Renal cortical epithelial cell (primary cell): ENCODE data around the gene ASGR2. TPM values are rescaled to one million over a fixed set of nuclear protein-coding genes. Genes with fewer than 3 reads are reported as not detected.
A peak's percentile ranks its signal among the peaks of the same experiment; 100 is the strongest.

Experiments used
- DNase-seq: peaks from one replicate; pipeline ENCODE4 v3.0.0-alpha.2; 2011; ENCODE audit warnings: low read depth
- total RNA-seq: library from RNA; depleted of rRNA; stranded (reverse); fragments of >200 nt; gene quantifications from 2 replicates; pipeline ENCODE4 v1.2.3, GENCODE V29; 2014

Gene ASGR2
- total RNA-seq, 1 donor from 2014 or later, result not detected

- DNase-seq, result peak; percentile 58
Observed at GRCh38 chr17:7064261-7064660, 50.4 kb downstream of the ASGR2 start.

GRCh38 chr17:7063518-7064094, 51.0 kb downstream of the ASGR2 start:
- peak; percentile 31 for DNase-seq

- DNase-seq, result peak; percentile 97
Observed at GRCh38 chr17:7060165-7060891, 54.3 kb downstream of the ASGR2 start.

GRCh38 chr17:7058831-7059447, 55.7 kb downstream of the ASGR2 start:
- no peak for DNase-seq

GRCh38 chr17:7056386-7056785, 58.2 kb downstream of the ASGR2 start:
- peak; percentile 61 for DNase-seq

Other genes with a start within 250 kb of the ASGR2 start
- gene ALOX12, start 118.8 kb downstream of the ASGR2 start, total RNA-seq, result not detected in 2 replicates
- 31.4 and 40.3 TPM in 2 replicates for gene RNASEK, start 102.2 kb downstream of the ASGR2 start, total RNA-seq
- under 0.01 and 0.05 TPM in 2 replicates for gene BCL6B, start 91.8 kb downstream of the ASGR2 start, total RNA-seq
- 0.99 and 1.0 TPM in 2 replicates for gene SLC16A13, start 78.8 kb downstream of the ASGR2 start, total RNA-seq
- not detected in 2 replicates for gene SLC16A11, start 70.7 kb downstream of the ASGR2 start, total RNA-seq
- not detected in 2 replicates for gene CLEC10A, start 34.6 kb downstream of the ASGR2 start, total RNA-seq
- gene ASGR1, start 64.5 kb upstream of the ASGR2 start, total RNA-seq, result 0.60 and 0.87 TPM in 2 replicates
- 2.1 and 22.2 TPM in 2 replicates for gene DLG4, start 105.0 kb upstream of the ASGR2 start, total RNA-seq
- 307 and 382 TPM in 2 replicates for gene ACADVL, start 105.1 kb upstream of the ASGR2 start, total RNA-seq
- 26.4 and 47.5 TPM in 2 replicates for gene DVL2, start 119.7 kb upstream of the ASGR2 start, total RNA-seq
- gene PHF23, start 124.6 kb upstream of the ASGR2 start, total RNA-seq, result 41.2 and 50.7 TPM in 2 replicates
- gene GABARAP, start 127.6 kb upstream of the ASGR2 start, total RNA-seq, result 137 and 148 TPM in 2 replicates
- gene CTDNEP1, start 136.9 kb upstream of the ASGR2 start, total RNA-seq, result 19.4 and 53.9 TPM in 2 replicates
- 22.1 and 24.8 TPM in 2 replicates for gene ELP5, start 137.4 kb upstream of the ASGR2 start, total RNA-seq
- 25.1 and 306 TPM in 2 replicates for gene CLDN7, start 147.7 kb upstream of the ASGR2 start, total RNA-seq
- 0.30 and 0.35 TPM in 2 replicates for gene SLC2A4, start 166.9 kb upstream of the ASGR2 start, total RNA-seq
- 0.45 TPM in 1 of 2 replicates, not detected in the other for gene YBX2, start 179.8 kb upstream of the ASGR2 start, total RNA-seq
- 352 and 682 TPM in 2 replicates for gene EIF5A, start 192.8 kb upstream of the ASGR2 start, total RNA-seq
- 39.1 and 49.4 TPM in 2 replicates for gene GPS2, start 200.5 kb upstream of the ASGR2 start, total RNA-seq
- 21.4 and 27.8 TPM in 2 replicates for gene NEURL4, start 214.5 kb upstream of the ASGR2 start, total RNA-seq
- gene ACAP1, start 221.7 kb upstream of the ASGR2 start, total RNA-seq, result 0.20 and 65.5 TPM in 2 replicates
- 10.4 and 13.7 TPM in 2 replicates for gene KCTD11, start 237.3 kb upstream of the ASGR2 start, total RNA-seq
- not detected in 2 replicates for gene TMEM95, start 240.3 kb upstream of the ASGR2 start, total RNA-seq